ENCODE data around the gene UTS2R.
A peak's percentile ranks its signal among the peaks of the same experiment; 100 is the strongest.

The UTS2R gene

DNA sequence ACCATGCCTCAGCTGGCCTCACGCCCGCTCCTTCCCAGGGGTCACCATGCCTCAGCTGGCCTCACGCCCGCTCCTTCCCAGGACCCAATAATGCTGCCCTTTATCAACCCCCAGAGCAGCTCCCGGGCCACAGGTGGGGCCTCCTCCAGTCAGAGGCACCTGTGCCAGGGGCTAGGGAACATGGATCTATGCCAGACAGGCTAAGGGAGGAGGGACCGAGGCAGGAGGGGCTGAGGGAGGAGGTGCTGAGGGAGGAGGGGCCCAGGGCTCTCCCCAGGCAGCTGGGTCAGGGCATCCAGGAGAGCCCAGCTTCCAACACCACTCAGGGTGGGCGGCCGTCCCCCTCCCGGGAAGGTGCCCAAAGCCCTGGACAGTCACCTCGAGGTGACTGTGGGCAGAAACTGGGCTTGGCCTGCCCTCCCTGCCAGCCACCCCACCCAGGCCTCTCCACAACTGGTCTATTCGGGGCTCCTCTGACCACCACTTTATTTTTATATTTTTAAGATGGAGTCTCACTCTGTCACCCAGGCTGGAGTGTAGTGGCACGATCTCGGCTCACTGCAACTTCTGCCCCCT, 19.4 kb downstream of the UTS2R start:
- DNase-seq, result no peak

DNA sequence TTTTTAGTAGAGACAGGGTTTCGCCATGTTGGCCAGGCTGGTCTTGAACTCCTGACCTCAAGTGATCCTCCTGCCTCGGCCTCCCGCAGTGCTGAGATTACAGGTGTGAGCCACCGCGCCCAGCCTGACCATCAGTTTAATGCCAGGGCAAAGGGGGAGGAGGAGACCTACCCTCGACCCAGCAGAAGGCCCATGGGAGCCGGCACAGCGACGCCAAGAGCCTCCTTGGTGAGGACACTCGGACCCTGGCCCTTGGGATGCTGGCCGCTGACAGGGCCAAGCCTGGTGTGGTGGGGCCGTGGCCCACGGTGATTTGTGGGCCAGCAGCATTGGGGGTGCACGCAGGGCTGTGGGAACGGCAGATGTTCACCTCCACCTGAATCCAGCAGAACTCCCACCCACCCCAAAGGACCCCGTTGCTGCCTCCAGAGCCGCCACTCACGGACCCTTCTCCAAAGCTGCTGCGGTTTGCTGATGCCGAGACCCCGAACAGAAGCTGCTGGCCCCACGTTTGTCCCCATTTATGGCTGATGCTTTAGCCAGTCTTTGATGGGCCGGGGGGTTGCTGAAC, 20.0 kb downstream of the UTS2R start:
- no peak for DNase-seq

DNA sequence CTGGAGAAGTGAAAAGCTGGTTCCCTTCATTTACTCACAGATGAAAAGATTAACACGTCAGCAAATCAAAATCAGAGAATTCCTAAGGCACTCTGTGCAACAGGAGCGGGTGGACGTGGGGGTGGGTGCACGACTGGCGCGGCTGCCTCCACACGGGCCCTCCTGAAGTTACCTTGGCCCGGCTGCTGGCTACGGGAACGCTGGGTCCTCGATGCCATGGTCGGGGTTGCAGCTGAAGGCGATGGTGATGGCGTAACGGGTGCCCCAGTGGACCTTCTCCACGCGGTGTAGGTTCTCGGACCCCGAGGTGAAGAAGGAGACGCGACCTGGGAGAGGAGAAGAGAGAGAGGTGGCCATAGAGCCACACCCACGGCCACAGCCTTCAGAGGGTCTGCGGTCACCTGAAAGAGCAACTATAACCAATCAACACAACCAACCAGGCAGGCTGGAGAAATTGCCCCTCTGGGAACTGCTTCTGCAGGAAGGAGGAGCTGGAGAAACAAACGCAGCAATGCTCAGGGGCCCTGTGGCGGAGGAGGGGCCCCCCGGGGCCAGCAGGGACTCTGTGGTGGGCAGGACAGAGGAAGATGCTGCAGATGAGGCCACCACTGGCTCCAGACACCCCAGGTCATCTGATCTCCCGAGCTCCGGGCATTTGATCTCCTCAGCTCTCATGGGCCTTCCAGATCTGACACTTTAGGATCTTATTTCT, 20.8 kb downstream of the UTS2R start:
- no peak for DNase-seq

DNA sequence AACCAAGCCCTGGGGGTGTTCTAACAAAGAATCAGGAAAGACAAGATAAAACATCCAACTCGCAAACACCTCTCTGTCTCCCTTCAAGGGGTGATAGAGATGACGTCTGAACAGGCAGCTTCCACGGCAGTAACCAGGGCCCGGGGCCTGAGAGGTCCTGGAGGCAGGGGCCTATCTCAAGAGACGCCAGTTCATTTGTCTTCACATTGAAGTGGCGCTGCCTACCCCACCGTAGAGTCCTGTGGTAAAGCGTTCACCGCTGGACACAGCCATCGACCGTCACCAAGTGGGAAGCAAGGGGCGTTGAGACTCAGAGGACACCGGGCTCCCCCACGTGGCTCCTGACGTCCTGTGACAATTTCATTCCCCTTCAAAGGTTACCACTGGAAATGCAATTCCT, 21.4 kb downstream of the UTS2R start:
- no peak for DNase-seq

DNA sequence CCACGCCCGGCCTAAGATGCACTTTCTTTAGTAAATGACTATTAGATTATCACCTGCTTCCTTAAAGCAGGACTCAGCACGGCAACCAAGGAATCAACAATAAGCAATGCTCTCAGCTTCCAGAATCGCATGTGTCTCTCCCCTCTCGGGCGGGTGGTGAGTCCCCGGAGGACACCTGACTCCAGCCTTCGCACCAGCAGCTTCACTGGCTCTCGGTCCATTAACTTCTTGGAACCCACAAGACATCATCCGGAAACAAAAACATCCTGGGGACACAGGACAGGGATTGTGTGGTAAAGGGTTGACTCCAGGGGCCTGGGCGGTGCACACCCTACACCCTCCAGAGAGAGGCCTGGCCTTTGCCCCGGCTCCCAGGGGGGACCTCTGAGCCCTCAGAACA, 22.7 kb downstream of the UTS2R start:
- no peak for DNase-seq

DNA sequence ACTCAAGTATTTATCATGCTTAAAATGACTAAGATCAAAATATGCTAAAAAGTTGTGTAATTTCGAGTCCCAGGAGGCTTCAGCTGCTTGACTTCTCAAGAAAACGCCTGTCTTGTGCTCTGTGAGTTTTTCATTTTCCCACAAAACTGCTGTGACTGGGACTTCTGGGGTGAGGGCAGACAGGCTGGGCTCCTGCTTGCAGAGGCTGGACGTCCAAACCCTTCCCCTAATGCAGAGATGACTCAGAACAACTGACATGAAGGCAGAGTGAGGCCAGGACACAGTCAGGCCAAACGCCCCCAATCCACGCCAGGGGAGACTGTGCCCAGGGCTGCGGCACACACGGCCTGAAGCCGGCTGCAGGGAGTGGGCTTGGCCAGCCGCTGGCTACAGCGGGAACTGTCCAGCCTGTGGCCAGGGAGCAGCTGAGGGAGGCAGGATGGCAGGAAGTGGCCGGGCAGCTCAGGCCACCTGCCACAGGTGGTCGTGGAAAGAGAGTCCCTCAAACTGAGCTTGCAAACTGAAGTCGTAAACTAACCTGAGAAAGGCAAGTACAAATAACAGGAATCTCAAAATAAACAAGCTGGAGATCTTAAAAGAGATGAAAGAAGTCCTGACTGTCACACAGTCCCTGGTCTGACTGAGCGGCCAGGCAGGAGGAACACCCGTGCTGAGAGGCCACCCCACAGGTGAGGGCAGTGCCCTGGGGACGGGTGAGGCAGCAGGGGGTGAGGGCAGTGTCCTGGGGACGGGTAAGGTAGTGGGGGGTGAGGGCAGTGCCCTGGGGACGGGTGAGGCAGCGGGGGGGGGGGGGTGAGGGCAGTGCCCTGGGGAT, 25.3 kb downstream of the UTS2R start:
- no peak for DNase-seq

DNA sequence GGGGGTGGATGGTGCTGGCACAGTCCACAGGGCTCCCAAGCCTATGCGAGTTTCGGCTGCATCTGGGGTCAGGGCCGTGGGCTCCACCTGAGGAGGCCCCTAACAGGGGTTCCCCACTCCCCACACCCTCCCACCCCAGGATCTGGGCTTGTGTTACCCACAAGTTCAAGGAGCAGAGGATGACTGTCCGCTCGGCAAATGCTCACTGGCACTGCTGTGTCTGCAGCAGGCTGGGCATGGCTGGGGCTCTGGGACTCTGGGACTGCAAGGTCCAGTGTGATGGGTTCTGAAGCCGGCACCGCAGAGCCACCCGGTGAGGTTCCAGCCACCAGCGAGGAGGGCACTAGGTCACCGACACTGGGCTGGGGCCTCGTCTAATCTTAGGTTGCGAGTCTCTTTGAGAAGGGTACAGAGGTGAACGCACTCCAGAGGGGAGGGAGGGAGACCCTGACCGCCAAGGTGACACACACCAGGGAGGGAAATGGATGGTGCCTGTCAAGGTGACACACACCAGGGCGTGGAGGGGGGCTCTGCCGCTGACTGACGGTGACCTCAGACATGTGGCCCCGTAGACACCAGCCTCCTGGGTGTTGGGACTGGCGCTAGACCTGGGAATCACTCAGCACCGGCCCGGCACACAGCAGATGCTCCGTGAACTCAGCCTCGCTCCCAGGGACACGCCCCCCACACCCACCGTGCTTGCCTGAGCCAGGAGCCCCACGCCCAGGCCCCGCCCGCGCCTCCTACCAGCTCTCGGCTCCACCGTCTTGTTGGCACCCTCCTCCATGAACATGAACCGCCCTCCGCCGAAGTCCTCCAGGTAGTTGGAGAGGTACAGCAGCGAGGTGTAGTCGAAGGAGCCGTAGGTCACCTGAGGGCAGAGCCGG, 26.1 kb downstream of the UTS2R start:
- peak; percentile 18 for DNase-seq

DNA sequence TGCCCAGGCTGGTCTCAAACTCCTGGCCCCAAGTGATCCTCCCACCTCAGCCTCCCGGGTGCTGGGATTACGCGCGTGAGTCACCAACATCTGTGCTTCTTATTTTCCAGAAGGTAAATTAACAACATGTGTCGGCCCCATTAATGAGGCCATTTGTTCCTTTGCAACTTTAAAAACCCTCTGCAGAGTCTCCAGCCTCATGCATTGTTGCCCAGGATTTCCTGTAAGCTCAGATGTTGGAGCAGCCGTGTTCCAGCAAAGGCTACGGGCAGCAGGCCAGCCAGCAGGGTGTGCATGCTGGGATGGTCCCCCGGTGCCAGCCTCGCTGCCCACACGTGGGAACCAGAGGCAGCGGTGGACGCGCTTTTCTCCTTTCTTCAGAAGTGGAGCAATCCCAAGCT, 27.5 kb downstream of the UTS2R start:
- peak; percentile 99 for DNase-seq

DNA sequence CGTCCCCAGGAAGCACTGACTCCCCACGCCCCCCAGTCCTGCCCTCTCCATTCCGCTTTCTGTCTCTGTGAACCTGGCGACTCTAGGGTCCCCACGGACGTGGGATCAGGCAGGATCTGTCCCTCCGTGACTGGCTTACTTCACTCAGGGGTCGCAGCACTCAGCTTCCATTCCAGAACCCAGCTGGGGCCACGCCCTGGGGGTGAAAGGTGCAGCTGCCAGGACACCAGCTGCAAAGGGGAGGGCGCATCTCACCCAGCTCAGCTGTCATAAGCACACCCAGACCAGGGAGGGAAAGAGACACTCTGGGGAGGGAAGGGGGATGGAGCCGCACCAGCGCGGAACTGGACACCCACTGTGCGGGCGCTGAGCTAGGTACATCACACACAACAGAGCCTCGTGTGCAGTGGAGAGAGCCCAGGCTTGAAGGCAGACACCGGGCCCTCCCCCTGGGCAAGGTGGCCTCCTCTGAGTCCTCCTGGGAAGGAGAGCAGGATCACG, 28.1 kb downstream of the UTS2R start:
- peak; percentile 75 for DNase-seq

DNA sequence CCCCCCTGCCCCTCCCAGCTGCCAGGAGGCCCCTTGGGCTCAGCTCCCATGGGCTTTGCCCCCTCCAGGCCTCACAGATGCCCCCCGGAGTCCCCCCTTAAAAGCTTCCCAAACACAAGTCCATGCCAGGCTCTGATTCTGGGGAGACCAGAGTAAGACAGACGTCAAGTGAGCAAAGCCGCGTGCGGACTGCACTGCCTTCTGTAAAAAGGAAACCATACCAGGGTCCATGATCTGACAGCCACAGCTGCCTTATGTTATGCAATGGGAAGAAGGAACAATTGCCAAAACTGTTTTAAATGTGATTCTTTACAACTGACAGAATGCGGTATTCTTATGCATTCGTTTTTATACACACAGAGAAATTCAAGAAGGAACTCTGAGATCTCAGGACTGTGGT, 28.6 kb downstream of the UTS2R start:
- DNase-seq, result peak; percentile 22

DNA sequence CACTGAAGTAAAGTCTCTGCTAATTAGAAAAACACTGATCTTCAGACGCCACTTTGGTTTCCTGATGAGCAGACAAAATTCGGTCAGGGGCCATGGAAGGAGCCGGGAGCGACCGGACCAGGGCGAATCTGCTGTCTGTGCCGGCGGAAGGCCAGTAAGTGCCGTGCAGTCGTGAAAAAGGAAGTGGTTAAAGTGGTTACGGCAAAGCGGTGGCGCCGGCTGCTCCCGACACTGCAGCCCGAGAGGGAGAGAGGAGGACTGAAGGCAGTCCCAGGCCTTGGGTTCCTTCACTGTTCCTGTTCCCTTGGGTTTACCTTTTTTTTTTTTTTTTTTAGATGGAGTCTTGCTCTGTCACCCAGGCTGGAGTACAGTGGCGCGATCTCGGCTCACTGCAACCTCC, 29.3 kb downstream of the UTS2R start:
- no peak for DNase-seq

DNA sequence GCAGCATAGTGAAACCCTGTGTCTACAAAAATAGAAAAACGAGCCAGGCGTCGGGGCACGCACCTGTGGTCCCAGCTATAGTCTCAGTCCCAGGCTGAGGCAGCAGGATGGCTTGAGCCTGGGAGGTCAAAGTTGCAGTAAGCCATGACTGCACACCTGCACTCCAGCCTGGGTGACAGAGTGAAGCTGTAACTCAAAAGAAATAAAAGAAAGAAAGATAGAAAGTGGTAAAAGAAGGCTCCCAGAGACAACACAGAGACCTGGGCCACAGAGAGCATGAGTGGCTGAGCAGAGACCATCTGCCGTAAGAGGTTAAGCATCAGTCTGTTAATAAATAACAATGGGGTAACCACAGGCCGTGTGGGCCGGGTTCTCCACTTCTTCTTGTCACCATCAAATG, 31.3 kb downstream of the UTS2R start:
- no peak for DNase-seq

DNA sequence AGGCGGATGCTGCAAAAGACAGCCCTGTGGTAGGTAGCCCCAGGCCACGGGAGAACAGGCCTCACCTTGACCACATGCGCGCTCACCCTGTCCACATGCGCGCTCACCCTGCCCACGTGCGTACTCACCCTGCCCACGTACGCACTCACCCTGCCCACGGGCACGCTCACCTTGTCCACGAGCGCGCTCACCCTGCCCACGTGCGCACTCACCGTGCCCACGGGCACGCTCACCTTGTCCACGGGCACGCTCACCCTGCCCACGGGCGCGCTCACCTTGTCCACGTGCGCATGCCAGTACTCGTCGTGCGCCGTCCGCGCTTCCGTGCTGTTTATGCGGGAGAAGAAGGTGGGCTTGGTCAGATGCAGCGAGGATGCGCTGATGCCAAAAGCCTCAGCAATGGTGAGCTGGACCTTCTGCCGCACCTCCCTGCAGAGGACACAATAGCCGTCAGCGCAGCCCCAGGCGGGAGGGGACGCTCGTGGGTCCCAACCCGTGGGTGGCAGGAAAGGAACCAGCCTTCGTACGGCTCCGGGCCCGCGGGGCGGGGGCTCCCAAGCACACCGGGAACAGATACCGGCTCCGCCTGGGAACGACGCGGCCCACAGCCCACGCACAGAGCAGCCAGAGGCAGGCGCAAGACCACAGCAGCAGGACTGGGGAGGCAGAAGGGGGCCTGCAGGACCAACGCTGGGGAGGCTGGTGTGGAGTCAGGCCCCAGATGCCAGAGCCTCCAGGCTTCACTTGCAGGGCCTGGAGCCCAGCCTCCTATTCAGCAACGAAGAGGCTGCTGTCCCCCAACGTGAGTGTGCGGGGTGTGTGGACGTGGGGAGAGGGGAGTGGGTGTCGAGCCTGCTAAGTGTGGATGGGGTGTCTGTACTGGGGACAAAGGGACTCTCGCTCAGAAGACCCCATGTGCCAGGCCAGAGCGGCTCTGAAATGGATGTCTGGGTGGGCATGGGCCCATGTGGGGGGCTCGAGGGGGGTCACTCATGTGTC, 32.4 kb downstream of the UTS2R start:
- no peak for DNase-seq

DNA sequence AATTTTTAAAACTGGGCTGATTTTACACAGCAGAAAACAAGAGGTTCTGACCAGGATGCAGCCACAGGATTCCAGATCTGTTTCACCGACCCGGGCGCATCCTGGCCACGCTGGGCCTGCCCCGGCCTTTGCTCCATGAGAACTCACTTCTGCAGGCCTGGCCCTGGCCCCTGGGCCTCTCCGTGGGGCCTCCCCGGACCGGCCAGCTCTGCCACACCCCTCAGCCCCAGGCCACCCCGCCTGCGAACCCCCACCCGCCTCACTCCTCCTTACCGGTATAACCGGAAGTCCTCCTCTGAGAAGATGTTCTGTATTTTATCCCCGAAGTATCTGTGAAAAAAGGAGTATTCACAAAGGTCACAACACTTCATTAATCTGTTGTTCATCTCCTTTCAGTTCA, 33.5 kb downstream of the UTS2R start:
- no peak for DNase-seq

DNA sequence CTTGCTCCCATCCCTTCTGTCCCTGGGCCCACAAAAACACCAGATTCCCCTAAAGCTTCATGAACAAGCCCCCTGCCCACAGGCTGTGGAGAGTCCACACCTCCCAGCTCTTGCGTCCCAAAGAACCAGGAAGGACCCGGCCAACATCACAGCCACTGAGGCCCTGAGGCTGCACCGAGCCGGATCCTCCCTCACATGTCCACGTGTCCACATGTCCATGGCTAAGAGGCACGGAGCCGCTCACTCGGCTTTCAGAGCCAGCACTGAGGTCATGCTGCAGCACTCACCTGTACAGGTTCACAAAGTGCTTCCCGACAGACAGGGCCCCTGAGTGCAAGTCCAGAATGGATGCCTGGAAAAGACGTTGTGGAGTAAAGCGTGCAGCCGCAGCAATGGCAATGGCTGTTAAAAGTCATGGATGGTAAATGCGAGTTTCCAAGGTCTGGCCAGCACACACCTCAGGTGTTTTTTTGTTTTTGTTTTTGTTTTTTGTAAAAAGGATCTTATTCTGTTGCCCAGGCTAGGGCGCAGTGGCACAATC, 34.6 kb downstream of the UTS2R start:
- no peak for DNase-seq

DNA sequence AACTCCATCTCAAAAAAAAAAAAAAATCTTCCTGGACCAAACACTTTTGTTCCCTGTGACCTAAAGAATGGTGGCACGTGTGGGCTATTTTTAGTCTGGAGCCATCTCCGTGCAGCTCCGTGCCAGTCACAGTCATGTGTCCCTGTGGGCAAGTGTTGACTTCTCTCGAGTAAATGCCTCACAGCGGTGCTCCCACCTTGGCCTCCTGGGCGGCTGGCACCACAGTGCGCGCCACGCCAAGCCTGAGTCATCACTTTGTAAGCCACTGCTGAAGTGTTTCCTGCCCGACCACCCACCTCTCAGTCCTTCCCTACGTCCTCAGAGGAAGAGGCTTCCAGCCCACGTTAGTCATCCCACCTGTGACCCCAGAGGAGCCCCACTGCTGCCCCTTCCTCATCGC, 35.7 kb downstream of the UTS2R start:
- DNase-seq, result no peak

DNA sequence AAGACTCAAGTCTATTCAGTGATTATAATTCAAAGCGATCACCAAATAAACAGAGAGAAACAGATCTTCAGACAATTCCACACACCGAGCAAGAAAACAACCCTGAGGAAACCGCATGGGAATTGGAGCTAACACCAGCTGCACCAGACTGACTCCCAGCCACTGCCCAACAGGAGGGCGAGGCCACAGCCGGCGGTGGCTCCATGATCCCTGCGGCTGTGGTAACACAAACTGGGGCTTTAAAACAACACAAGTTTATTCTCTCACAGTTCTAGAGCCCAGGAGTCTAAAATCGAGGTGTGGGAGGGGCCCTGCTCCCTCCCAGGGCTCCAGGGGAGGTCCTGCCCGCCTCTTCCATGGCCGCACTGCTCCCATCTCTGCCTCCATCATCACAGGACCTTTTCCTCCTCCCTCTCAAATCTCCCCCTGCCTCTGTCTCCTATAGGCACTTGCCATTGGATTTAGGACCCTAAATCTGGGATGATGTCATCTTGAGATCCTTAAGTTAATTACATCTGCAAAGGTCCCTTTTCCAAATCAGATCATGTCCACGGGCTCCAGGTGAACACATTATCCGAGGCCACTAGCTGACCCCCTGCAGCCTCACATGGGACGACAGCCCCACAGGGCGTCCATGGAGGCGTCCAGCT, 36.8 kb downstream of the UTS2R start:
- no peak for DNase-seq

DNA sequence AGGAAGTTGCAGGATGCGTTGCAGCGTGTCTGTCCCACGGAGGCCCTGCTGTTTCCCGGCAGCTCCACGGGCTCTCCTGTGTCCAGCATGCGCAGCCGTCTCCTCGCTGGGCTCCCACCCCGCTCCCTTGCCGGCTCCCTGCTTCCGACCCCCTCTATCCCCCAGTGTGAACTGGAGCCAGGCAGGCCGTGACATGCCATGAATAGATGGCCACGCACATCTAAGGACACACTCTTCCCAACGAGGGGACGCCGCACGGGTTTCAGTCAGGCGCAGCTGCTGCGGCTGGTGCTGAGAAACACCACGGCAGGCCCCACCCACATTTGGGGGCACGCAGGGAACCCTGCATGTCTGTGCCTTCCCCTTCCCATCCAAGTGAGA, 37.4 kb downstream of the UTS2R start:
- DNase-seq, result no peak

DNA sequence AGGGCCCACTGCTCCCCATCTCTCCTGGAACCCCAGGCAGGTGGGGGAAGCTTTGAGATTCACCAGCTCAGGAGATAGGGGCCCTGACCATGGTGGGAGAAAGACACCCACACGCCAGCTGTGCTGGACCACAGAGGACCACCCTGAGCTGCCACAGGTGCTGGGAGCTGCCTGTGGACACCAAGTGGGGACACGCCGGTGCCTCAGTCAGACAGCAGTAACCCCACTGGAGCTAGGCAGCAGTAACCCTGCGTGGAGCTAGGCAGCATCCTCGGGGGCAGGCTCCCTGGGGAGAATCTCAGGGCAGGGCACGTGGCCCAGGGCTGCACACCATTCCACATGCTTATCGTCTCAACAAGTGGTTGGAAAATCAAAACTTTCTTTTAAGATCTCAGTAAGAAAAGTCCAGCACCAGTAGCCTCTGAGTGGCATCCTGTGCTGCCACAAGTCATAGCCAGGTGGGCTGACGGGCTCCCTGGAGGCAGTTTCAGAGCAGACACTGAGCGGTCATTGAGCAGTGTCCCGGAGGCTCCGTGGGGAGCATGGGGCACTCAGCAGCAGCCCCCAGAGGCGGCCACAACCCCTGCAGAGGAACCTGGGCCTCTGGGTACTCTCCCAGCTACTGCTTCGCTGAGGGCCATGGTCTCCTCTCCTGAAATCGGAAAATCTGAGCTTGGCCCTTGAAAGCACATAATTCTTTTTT, 38.6 kb downstream of the UTS2R start:
- DNase-seq, result no peak

Measured in NCI-H1694 treated with DMSO at 0.1 percent for 48 hours (cell line).